ENCODE data around the gene ADGRG3. TPM values are rescaled to one million over a fixed set of nuclear protein-coding genes. Genes with fewer than 3 reads are reported as not detected.

ADGRG3 gene
- total and polyA plus RNA-seq, 8 donors: 0.46 to 50.2 (median 1.7) TPM; not detected in 2

GRCh38 chr16:57621521-57622271 is 46.4 kb upstream of the ADGRG3 start:
- intact Hi-C loops (cut with DNase I; ENCODE audit: low total_unique reads): no loop called here
- no peak for TF ChIP-seq EP300 (IDR thresholded peaks at IDR 0.05)
- no peak for TF ChIP-seq POLR2AphosphoS5 (IDR thresholded peaks at IDR 0.05)
- TF ChIP-seq CTCF (IDR thresholded peaks at IDR 0.05): no peak
- TF ChIP-seq POLR2A (IDR thresholded peaks at IDR 0.05): no peak
- Histone ChIP-seq H3K36me3 (no peaks in the 10 kb centered on the region), H3K9me3 (no peaks in the 10 kb centered on the region), H3K4me1 (peaks cover 43 to 69% (median 63%) of the 10 kb centered on the region in 4 donors), H3K27me3 (no peaks in the 10 kb centered on the region), H3K27ac (peak overlapping the region; percentile 81 to 96 (median 87)), H3K4me3 (peak overlapping the region in 2 of 4 donors; percentile 7 to 19)
- DNase-seq: no peak
- WGBS, 5 donors: 39 to 56% (median 42%) methylated on average over 7 to 10 of the region's 10 CpGs

- H3K36me3 ChIP-seq: no peaks in the 10 kb centered on the region
- H3K4me3 ChIP-seq: peak overlapping the region in 1 of 4 donors; percentile 6
- intact Hi-C loops (cut with DNase I; ENCODE audit: low total_unique reads): no loop called here
- no peaks in the 10 kb centered on the region for H3K9me3 ChIP-seq
- TF ChIP-seq POLR2AphosphoS5 (IDR thresholded peaks at IDR 0.05) (no peak), EP300 (IDR thresholded peaks at IDR 0.05) (no peak), POLR2A (IDR thresholded peaks at IDR 0.05) (no peak), CTCF (IDR thresholded peaks at IDR 0.05) (no peak)
- DNase-seq: no peak
- WGBS, 5 donors: 36 to 74% (median 50%) methylated on average over 15 to 16 of the region's 16 CpGs
- H3K27me3 ChIP-seq: peaks cover 0 to under 1% (median 0%) of the 10 kb centered on the region in 3 donors
- peak overlapping the region; percentile 81 to 96 (median 87) for H3K27ac ChIP-seq
- H3K4me1 ChIP-seq: peaks cover 49 to 76% (median 70%) of the 10 kb centered on the region in 4 donors
These were observed 45.5 kb upstream of the ADGRG3 start for GRCh38 chr16:57622361-57623250.

- Histone ChIP-seq H3K9me3 (no peaks in the 10 kb centered on the region), H3K4me1 (peaks cover 57 to 84% (median 78%) of the 10 kb centered on the region in 4 donors), H3K4me3 (no peak overlapping the region), H3K36me3 (no peaks in the 10 kb centered on the region), H3K27ac (peak overlapping the region; percentile 81 to 96 (median 87)), H3K27me3 (peaks cover 0 to 9% (median 0%) of the 10 kb centered on the region in 3 donors)
- DNase-seq: peak; percentile 78 to 88
- TF ChIP-seq POLR2A (IDR thresholded peaks at IDR 0.05): no peak
- peak in 2 of 3 donors; percentile 25 to 27 for TF ChIP-seq POLR2AphosphoS5 (IDR thresholded peaks at IDR 0.05)
- intact Hi-C loops (cut with DNase I; ENCODE audit: low total_unique reads): no loop called here
- 34 to 57% (median 44%) methylated on average over 15 to 17 of the region's 17 CpGs for WGBS, 5 donors
These were observed 44.7 kb upstream of the ADGRG3 start for GRCh38 chr16:57623251-57624043.

GRCh38 chr16:57624044-57624688 is 43.9 kb upstream of the ADGRG3 start:
- H3K4me1 ChIP-seq: peaks cover 60 to 83% (median 78%) of the 10 kb centered on the region in 4 donors
- no peak for DNase-seq
- H3K9me3 ChIP-seq: no peaks in the 10 kb centered on the region
- intact Hi-C loops (cut with DNase I; ENCODE audit: low total_unique reads): no loop called here
- no peak overlapping the region for H3K4me3 ChIP-seq
- H3K36me3 ChIP-seq: no peaks in the 10 kb centered on the region
- peaks cover 0 to 16% (median 0%) of the 10 kb centered on the region in 3 donors for H3K27me3 ChIP-seq
- H3K27ac ChIP-seq: peak overlapping the region; percentile 81 to 96 (median 87)
- 72 to 86% (median 80%) methylated on average over 8 of the region's 8 CpGs for WGBS, 5 donors
- TF ChIP-seq EP300 (IDR thresholded peaks at IDR 0.05) (no peak), POLR2AphosphoS5 (IDR thresholded peaks at IDR 0.05) (no peak), POLR2A (IDR thresholded peaks at IDR 0.05) (no peak), CTCF (IDR thresholded peaks at IDR 0.05) (no peak)

All from stomach (tissue), 9 donors.